GM19328 (cell line): ENCODE results near the gene TDRD7.
"Not testable (repeated sequence)": the region's sequence is repeated elsewhere in the genome, so short reads cannot be mapped to it uniquely, and the experiment has no call there.

Experiments
- ATAC-seq: cut with Tn5 transposase; IDR thresholded peaks from one replicate; pipeline ENCODE4 v1.9.1; 2021; ENCODE audit warnings: mild to moderate bottlenecking, moderate library complexity; ENCODE audit not compliant: unreplicated experiment

TDRD7 gene

DNA sequence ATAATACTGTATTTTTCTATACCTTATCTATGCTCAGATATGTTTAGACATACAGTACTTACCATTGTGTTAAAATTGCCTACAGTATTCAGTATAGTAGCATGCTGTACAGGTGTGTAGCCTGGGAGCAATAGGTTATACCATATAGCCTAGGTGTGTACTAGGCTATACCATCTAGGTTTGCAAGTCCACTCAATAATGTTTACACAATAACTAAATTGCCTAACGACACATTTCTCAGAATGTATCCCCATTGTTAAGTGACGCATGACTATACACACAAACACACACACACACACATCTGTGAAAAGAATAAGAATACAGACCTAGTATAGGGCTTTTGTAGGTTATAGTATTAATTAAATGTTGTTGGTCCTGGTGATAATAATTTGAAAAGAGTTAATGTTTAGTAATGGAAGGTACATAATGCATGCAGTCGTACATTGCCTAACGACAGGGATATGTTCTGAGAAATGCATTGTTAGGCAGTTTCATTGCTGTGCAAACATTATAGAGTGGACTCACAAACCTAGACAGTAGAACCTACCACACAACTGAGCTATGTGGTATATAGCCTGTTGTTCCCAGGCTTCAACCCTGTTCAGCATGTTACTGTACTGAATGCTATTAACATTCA, 13.6 kb downstream of the TDRD7 start:
- ATAC-seq = no peak

- ATAC-seq = no peak
Measured at GRCh38 chr9:97425973-97426336, 14.1 kb downstream of the TDRD7 start.

GRCh38 chr9:97427885-97428284, 16.0 kb downstream of the TDRD7 start:
- no peak for ATAC-seq

DNA sequence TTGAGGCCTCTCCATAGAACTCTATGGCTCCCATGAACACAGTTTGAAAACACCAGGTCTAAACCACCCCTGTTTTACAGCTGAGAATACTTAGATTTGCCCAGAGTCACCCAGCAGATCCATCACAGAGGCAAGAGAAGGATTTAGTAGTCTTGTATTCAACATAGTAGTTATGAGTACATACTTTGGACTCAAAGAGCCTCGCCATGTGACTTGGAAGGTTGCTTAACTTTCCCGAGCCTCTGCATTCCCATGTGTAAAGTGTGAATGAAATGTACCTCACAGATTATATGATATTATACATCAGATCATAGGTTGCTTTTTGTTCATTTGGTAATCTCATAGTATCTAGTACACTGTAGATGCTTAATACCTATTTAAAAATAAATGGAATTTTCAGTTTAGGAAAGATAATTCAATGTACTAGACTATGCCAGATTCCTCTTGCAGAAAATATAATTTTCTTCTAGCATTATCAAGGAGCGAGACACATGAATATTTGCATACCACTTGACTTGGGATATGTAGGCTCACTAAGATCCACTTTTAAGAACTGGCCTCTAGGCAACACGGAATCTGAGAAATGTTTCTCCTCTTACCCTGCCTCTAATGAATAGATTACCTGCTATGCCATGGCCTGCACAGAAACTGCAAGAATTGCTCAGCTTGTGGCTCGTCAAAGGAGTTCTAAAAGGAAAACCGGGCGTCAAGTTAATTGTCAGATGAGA, 18.6 kb downstream of the TDRD7 start:
- no peak for ATAC-seq

- ATAC-seq = no peak
Measured at GRCh38 chr9:97431044-97431441, 19.1 kb downstream of the TDRD7 start.

GRCh38 chr9:97431549-97432143, 19.8 kb downstream of the TDRD7 start:
- no peak for ATAC-seq

DNA sequence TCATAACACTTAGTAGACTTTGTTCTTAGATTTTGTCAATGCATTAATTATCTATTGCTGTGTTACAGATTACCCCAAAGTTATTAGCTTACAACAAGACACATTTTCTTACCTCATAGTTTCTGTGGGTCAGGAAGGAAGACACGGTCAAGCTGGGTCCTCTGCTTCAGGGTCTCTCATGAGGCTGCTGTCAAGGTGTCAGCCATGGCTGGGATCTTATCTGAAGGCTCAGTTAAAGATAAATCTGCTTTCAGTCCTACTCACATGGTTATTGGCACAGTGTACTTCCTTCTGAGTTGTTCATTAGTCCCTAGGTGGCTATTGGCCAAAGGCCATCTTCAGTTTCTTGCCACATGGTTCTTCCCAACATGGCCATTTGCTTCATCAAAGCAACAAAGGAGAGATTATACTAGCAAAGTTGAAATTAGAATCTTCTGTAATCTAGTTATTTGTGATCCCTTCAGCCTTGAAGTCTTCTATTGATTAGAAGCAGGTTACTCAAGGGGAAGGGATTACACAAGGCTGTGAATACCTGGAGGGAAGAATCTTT, 25.2 kb downstream of the TDRD7 start:
- no peak for ATAC-seq

DNA sequence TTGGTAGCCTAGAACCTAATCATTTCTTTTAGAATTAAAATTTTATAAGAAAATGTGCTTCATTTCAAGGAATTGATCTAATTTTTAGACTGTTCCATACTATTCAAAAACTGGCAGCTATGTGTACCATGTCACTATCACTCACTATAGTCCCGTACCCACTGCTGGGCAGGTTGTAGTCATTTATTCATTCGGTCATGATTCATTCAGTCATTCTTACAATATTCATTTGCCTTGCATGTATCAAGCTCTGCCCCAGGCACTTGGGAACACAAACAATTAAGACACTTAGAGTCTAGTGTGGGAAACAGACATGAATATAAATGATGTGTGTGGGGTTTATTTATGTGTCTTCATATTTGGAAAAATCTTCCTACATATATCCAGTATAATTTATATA, 26.4 kb downstream of the TDRD7 start:
- ATAC-seq = no peak

DNA sequence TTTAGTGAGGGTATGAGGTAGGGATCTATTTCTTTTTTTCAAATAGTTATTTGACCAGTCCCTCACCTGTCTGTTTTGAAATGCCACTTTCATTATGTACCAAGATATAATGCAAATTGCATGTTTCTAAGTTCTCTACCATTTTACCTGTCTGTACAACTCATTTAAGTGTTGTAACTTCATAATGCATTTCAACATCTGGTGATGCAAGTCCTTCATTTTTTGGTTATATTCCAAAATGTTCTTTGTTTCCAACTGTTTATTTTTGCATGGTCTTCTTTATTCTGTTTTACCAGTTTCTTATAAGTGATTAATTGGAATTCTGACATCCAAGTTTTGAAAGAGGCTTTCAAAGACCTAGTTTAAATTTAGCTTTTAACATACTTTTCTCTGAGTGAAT, 26.8 kb downstream of the TDRD7 start:
- ATAC-seq = no peak

DNA sequence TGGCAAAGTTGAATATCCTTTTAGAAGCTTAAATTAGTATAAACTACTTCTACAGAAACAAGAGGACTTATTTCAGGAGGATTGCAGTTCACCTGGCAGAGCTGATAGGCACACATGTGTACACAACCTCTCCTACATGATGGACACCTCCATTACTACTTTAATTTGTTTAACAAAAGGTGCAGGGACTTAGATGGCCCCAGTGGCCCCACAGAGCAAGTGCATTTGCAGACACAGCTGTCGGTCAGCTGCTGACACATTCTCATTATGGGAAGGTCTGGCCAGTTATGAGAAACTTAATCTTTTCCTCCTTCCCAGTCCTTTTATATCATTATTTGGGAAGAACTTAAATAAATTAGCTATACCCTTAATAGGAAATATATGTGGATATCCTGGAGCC, 28.3 kb downstream of the TDRD7 start:
- ATAC-seq = no peak

- no peak for ATAC-seq
Measured at GRCh38 chr9:97441729-97442128, 29.8 kb downstream of the TDRD7 start.

GRCh38 chr9:97445119-97445701, 33.3 kb downstream of the TDRD7 start:
- no peak for ATAC-seq

- no peak for ATAC-seq
Measured at GRCh38 chr9:97447001-97447400, 35.1 kb downstream of the TDRD7 start.

DNA sequence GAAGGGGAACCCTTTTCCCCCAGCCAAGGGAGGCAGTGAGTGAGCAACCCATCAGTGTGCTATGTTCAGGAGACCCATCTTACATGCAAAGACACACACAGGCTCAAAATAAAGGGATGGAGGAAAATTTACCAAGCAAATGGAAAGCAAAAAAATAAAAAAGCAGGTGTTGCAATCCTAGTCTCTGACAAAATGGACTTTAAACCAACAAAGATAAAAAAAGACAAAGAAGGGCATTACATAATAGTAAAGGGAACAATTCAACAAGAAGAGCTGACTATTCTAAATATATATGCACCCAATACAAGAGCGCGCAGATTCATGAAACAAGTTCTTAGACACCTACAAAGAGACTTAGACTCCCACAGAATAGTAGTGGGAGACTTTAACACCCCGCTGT, 41.7 kb downstream of the TDRD7 start:
- not testable (repeated sequence) for ATAC-seq

DNA sequence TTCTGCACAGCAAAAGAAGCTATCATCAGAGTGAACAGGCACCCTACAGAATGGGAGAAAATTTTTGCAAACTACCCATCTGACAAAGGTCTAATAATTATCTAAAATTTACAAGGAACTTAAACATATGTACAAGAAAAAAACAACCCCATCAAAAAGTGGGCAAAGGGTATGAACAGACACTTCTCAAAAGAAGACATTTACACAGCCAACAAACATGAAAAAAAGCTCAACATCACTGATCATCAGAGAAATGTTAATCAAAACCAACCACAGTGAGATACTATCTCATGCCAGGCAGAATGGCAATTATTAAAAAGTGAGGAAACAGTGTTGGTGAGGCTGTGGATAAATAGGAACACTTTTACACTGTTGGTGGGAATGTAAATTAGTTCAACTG, 44.9 kb downstream of the TDRD7 start:
- not testable (repeated sequence) for ATAC-seq

- ATAC-seq = no peak
Measured at GRCh38 chr9:97459326-97459725, 47.4 kb downstream of the TDRD7 start.

- ATAC-seq = no peak
Measured at GRCh38 chr9:97462159-97462558, 50.3 kb downstream of the TDRD7 start.

GRCh38 chr9:97462914-97463313, 51.0 kb downstream of the TDRD7 start:
- no peak for ATAC-seq

- ATAC-seq = peak; percentile 59
Measured at GRCh38 chr9:97468658-97469448, 57.0 kb downstream of the TDRD7 start.

- no peak for ATAC-seq
Measured at GRCh38 chr9:97470076-97470475, 58.2 kb downstream of the TDRD7 start.

DNA sequence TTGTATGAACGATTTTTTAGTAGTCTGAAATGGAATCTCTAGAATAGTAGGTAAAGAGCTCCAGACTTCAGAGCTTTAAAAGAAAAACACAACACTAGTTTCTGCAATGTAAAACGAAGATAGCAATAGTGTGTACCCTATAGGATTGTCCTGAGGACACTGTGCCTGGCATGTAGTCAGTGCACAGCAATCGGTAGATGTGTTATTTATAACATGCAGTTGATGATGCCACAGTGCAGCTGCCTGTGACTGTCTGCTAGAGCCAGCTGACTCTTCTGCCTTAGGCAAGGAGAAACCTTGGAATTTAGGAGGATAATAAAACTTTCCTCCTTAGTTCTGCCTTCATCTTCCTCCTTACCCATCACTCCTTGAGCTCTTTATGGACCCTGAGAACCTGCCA, 61.8 kb downstream of the TDRD7 start:
- ATAC-seq = no peak
